Pulmonary artery endothelial cell (primary cell): ENCODE data around the gene ZMYM4. TPM values are rescaled to one million over a fixed set of nuclear protein-coding genes. Genes with fewer than 3 reads are reported as not detected.
A peak's percentile ranks its signal among the peaks of the same experiment; 100 is the strongest.
"Not testable (repeated sequence)": the region's sequence is repeated elsewhere in the genome, so short reads cannot be mapped to it uniquely, and the experiment has no call there.

Source experiments
- DNase-seq: peaks from one replicate; pipeline ENCODE4 v3.0.0-alpha.2; 2011; ENCODE audit warnings: low read depth, low spot score
- total RNA-seq: library from RNA; depleted of rRNA; stranded (reverse); fragments of >200 nt; gene quantifications from 2 replicates; pipeline ENCODE4 v1.2.3, GENCODE V29; 2014

ZMYM4 gene
- total RNA-seq, 1 donor from 2014 or later: 37.2 TPM

GRCh38 chr1:35324486-35324885, 56.0 kb downstream of the ZMYM4 start:
- DNase-seq: no peak

- no peak for DNase-seq
Observed at GRCh38 chr1:35326246-35326866, 57.8 kb downstream of the ZMYM4 start.

DNA sequence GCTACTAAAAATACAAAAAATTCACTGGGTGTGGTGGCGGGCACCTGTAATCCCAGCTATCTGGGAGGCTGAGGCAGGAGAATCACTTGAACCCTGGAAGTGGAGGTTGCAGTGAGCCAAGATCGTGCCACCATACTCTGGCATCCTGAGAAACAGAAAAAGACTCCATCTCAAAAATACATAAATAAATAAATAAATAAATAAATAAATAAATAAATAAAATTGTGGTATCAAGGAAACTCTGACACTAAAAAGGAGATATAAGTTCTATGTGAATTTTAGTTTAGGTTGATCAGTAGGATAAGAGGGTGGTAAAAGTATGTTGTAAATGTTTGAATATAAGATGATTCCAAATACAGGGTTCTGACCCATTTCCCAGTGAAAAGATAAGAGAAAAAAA, 63.1 kb downstream of the ZMYM4 start:
- not testable (repeated sequence) for DNase-seq

DNA sequence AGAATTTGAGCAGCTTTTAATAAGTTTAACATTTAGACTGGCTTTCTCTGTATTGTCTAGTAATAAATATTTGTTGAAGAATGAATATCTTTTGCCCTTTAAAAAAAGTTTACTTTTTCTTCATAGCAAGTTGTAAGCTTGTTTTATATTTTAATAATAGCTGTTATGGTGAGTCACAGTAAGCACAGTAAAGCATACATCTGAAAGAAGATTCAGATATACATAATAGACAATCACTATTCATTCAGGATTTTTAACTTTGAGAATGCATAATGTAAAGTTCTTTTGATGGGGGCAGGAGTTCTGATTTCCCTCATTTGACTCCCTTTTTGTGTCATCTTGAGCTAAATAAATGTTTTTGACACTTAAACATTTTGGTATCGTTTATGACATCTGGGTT, 66.0 kb downstream of the ZMYM4 start:
- no peak for DNase-seq

DNA sequence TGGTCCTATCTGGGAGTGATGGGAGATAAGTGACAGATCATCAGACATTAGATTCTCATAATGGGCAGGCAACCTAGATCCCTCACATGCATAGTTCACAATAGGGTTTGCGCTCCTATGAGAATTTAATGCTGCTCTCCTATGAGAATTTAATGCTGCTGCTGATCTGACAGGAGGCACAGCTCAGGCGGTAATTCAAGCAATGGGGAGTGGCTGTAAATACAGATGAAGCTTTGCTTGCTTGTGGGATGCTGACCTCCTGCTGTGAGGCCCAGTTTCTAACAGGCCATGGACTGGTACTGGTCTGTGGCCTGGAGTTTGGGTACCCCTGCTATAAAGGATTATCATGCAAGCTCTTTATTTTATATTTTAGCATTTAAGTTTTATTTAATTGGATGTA, 72.0 kb downstream of the ZMYM4 start:
- DNase-seq: no peak

DNA sequence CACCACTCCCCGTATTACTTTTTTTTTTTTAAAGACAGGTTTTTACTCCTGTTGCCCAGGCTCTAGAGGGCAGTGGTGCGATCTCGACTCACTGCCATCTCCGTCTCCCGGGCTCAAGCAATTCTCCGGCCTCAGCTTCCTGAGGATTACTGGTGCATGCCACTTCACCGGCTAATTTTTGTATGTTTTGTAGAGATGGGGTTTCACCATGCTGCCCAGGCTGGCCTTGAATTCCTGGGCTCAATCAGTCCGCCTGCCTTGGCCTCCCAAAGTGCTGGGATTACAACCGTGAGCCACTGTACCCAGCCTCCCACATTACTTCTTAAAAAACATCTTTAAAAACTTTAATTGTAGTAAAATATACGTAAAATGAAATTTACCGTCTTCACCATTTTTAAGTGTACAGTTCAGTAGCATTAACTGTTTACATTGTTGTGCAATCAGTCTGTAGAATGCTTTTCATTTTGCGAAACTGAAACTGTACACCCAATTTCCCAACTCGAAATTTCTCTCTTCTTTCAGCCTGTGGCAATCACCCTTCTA, 77.0 kb downstream of the ZMYM4 start:
- DNase-seq: no peak

GRCh38 chr1:35350872-35351271, 82.4 kb downstream of the ZMYM4 start:
- DNase-seq: no peak

DNA sequence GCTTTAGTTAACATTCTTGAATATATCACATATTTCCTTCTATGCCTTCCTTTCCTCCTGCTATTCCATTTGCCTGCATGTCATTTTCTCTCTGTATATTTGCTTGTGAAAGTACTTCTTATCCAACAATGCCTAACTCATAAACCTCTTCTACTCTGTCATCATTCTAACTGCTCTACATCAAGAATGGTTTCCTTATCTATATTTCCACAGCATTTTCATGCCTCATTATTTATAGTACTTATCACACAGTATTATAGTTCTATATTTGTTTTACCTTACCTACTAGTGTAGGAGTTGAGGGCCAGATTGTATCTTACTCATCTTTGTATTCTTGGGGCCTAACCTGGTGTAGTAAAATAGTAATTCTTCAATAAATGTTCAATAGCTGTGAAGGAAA, 91.5 kb downstream of the ZMYM4 start:
- DNase-seq: no peak

DNA sequence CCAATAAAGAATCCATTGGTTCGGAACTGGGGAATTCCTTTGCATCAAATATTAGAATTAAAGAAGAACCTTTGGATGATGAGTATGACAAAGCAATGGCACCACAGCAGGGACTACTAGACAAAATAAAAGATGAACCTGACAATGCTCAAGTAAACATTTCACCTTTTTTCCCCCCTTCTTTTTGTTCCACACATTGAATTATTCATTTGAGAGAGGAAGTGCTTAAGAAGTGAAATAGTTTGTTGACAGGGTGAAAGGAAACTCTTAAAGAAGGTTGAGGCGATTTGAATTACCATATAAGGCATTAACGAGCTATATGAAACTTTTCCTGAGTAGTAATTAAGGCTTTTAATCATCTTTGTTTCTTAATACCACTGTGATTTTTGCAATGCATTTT, 93.1 kb downstream of the ZMYM4 start:
- no peak for DNase-seq

GRCh38 chr1:35364741-35365140, 96.2 kb downstream of the ZMYM4 start:
- no peak for DNase-seq

- DNase-seq: no peak
Observed at GRCh38 chr1:35367914-35368313, 99.4 kb downstream of the ZMYM4 start.

GRCh38 chr1:35369922-35370671, 101.6 kb downstream of the ZMYM4 start:
- DNase-seq: peak; percentile 91

- no peak for DNase-seq
Observed at GRCh38 chr1:35371506-35371905, 103.0 kb downstream of the ZMYM4 start.

DNA sequence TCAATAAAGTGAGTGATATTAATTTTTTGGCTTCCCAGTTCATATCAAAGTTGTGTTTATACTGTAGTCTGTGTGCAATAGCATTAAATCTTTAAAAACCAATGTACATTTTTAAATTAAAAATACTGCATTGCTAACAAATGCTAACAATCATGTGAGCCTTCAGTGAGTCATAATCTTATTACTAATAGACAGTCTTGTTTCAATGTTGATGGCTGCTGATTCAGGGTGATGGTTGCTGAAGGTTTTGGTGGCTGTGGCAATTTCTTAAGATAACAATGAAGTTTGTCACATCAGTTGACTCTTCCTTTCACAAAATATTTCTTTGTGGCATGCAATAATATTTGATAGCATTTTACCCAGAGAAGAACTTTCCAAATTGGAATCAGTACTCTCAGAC, 109.0 kb downstream of the ZMYM4 start:
- no peak for DNase-seq

- no peak for DNase-seq
Observed at GRCh38 chr1:35379317-35380000, 111.0 kb downstream of the ZMYM4 start.

GRCh38 chr1:35380111-35380510, 111.6 kb downstream of the ZMYM4 start:
- not testable (repeated sequence) for DNase-seq

- DNase-seq: no peak
Observed at GRCh38 chr1:35382107-35382506, 113.6 kb downstream of the ZMYM4 start.

- no peak for DNase-seq
Observed at GRCh38 chr1:35386290-35386689, 117.8 kb downstream of the ZMYM4 start.

- no peak for DNase-seq
Observed at GRCh38 chr1:35386959-35387358, 118.5 kb downstream of the ZMYM4 start.

- no peak for DNase-seq
Observed at GRCh38 chr1:35390600-35391494, 122.3 kb downstream of the ZMYM4 start.

- no peak for DNase-seq
Observed at GRCh38 chr1:35394386-35394785, 125.9 kb downstream of the ZMYM4 start.
